ENCODE results near the gene TRANK1. TPM values are rescaled to one million over a fixed set of nuclear protein-coding genes. Genes with fewer than 3 reads are reported as not detected.

TRANK1 gene
- total and polyA plus RNA-seq, 2 experiments from 2014 or later, result 1.8 to 6.7 TPM

DNA sequence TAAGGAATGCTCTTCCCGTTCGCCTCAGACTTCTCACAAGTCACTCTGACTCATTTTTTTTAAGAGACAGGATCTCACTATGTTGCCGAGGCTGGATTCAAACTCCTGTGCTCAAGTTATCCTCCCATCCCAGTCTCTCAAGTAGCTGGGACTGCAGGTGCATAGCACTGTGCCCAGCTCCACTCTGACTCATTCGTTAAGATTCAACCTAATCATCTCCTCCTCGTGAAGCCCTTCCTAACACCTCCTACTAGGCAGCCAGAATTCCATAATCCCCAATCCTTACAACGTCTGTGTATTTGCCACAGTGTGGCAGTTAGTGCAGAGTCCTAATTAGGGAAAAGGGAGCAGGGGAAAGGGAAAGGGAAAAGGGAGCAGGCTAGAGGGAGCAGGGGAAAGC, 154.1 kb downstream of the TRANK1 start (continued):
- TF ChIP-seq, protein P1, sequence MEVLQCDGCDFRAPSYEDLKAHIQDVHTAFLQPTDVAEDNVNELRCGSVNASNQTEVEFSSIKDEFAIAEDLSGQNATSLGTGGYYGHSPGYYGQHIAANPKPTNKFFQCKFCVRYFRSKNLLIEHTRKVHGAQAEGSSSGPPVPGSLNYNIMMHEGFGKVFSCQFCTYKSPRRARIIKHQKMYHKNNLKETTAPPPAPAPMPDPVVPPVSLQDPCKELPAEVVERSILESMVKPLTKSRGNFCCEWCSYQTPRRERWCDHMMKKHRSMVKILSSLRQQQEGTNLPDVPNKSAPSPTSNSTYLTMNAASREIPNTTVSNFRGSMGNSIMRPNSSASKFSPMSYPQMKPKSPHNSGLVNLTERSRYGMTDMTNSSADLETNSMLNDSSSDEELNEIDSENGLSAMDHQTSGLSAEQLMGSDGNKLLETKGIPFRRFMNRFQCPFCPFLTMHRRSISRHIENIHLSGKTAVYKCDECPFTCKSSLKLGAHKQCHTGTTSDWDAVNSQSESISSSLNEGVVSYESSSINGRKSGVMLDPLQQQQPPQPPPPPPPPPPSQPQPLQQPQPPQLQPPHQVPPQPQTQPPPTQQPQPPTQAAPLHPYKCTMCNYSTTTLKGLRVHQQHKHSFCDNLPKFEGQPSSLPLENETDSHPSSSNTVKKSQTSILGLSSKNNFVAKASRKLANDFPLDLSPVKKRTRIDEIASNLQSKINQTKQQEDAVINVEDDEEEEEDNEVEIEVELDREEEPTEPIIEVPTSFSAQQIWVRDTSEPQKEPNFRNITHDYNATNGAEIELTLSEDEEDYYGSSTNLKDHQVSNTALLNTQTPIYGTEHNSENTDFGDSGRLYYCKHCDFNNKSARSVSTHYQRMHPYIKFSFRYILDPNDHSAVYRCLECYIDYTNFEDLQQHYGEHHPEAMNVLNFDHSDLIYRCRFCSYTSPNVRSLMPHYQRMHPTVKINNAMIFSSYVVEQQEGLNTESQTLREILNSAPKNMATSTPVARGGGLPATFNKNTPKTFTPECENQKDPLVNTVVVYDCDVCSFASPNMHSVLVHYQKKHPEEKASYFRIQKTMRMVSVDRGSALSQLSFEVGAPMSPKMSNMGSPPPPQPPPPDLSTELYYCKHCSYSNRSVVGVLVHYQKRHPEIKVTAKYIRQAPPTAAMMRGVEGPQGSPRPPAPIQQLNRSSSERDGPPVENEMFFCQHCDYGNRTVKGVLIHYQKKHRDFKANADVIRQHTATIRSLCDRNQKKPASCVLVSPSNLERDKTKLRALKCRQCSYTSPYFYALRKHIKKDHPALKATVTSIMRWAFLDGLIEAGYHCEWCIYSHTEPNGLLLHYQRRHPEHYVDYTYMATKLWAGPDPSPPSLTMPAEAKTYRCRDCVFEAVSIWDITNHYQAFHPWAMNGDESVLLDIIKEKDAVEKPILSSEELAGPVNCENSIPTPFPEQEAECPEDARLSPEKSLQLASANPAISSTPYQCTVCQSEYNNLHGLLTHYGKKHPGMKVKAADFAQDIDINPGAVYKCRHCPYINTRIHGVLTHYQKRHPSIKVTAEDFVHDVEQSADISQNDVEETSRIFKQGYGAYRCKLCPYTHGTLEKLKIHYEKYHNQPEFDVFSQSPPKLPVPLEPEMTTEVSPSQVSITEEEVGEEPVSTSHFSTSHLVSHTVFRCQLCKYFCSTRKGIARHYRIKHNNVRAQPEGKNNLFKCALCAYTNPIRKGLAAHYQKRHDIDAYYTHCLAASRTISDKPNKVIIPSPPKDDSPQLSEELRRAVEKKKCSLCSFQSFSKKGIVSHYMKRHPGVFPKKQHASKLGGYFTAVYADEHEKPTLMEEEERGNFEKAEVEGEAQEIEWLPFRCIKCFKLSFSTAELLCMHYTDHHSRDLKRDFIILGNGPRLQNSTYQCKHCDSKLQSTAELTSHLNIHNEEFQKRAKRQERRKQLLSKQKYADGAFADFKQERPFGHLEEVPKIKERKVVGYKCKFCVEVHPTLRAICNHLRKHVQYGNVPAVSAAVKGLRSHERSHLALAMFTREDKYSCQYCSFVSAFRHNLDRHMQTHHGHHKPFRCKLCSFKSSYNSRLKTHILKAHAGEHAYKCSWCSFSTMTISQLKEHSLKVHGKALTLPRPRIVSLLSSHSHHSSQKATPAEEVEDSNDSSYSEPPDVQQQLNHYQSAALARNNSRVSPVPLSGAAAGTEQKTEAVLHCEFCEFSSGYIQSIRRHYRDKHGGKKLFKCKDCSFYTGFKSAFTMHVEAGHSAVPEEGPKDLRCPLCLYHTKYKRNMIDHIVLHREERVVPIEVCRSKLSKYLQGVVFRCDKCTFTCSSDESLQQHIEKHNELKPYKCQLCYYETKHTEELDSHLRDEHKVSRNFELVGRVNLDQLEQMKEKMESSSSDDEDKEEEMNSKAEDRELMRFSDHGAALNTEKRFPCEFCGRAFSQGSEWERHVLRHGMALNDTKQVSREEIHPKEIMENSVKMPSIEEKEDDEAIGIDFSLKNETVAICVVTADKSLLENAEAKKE (CRISPR knock-in tag; IDR thresholded peaks at IDR 0.05), result no peak
- no peak for TF ChIP-seq ZNF114 (CRISPR knock-in tag; IDR thresholded peaks at IDR 0.05)

DNA sequence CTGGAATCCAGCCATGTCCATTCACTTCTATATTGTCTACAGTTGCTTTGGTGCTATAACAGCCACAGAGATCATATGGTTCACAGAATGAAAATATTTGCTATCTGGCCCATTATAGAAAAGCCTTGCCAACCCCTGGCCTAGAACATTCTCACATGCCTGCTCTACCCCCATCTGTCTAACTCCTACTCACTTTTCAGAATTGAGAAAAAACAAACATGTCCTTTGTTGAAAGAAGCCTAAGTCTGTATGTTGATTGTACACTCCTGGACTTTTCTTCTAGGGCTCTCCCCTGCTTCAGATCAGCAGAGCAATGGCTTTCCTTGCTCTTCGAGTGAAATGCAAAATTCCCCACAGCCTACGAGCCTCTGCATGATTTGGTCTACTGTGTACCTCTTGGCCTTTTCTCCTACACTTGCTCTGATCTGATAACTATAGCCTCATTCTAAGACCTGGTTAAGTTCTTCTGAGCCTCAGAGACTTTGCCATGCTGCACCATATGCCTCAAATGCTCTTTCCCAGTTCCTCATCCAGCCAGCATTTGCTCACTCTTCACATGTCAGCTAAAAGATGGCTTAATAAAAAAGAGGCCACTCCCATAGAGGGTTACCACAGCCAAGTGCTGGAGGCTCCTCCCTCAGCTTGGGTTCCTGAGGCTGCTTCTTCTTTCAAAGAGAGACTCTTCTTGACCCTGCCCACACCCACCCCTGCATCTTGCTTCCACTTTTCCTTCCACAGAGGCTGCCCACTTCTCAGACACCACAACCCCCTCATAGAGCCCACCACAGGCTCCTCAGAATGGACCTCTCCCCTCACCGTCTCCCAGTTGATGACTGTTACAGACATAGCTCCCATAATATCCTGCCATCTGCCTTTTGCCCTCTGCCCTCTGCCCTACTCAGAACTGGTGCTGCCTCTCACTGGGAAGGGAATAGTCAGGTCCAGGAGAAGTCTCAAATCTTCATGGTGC, 157.6 kb downstream of the TRANK1 start:
- no peaks in the 10 kb centered on the region for H3K4me1 ChIP-seq (ENCODE audit: insufficient read depth)
- no peak overlapping the region for H3K27ac Mint-ChIP-seq
- H3K4me2 ChIP-seq, result no peak overlapping the region
- H3K9me3 Mint-ChIP-seq, result no peaks in the 10 kb centered on the region
- no peaks in the 10 kb centered on the region for H3K27me3 ChIP-seq (ENCODE audit: insufficient read depth)
- H3K36me3 ChIP-seq (ENCODE audit: insufficient read depth), result no peaks in the 10 kb centered on the region
- H3K27me3 Mint-ChIP-seq (ENCODE audit: insufficient read depth, low read depth, poor library complexity), result peaks cover 2% of the 10 kb centered on the region
- no peak overlapping the region for H3K27ac ChIP-seq (ENCODE audit: low read depth)
- peaks cover 2% of the 10 kb centered on the region; the same call in 1 of the 3 replicates for H3K4me1 Mint-ChIP-seq
- H3F3A ChIP-seq (replicated peaks; ENCODE audit: low read depth), result no peaks in the 10 kb centered on the region
- H3K4me3 Mint-ChIP-seq, result no peak overlapping the region
- TF ChIP-seq, protein P2, sequence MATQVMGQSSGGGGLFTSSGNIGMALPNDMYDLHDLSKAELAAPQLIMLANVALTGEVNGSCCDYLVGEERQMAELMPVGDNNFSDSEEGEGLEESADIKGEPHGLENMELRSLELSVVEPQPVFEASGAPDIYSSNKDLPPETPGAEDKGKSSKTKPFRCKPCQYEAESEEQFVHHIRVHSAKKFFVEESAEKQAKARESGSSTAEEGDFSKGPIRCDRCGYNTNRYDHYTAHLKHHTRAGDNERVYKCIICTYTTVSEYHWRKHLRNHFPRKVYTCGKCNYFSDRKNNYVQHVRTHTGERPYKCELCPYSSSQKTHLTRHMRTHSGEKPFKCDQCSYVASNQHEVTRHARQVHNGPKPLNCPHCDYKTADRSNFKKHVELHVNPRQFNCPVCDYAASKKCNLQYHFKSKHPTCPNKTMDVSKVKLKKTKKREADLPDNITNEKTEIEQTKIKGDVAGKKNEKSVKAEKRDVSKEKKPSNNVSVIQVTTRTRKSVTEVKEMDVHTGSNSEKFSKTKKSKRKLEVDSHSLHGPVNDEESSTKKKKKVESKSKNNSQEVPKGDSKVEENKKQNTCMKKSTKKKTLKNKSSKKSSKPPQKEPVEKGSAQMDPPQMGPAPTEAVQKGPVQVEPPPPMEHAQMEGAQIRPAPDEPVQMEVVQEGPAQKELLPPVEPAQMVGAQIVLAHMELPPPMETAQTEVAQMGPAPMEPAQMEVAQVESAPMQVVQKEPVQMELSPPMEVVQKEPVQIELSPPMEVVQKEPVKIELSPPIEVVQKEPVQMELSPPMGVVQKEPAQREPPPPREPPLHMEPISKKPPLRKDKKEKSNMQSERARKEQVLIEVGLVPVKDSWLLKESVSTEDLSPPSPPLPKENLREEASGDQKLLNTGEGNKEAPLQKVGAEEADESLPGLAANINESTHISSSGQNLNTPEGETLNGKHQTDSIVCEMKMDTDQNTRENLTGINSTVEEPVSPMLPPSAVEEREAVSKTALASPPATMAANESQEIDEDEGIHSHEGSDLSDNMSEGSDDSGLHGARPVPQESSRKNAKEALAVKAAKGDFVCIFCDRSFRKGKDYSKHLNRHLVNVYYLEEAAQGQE (IDR thresholded peaks at IDR 0.05; ENCODE audit: unreplicated experiment), result no peak
- TF ChIP-seq NANOG (IDR thresholded peaks at IDR 0.05; ENCODE audit: borderline replicate concordance) (no peak), POLR2AphosphoS5 (IDR thresholded peaks at IDR 0.05; ENCODE audit: low read depth) (no peak), EZH2 (IDR thresholded peaks at IDR 0.05; ENCODE audit: low read depth, unreplicated experiment) (no peak), EZH2phosphoT487 (IDR thresholded peaks at IDR 0.05; ENCODE audit: unreplicated experiment) (no peak)
- TF ChIP-seq, protein P3, sequence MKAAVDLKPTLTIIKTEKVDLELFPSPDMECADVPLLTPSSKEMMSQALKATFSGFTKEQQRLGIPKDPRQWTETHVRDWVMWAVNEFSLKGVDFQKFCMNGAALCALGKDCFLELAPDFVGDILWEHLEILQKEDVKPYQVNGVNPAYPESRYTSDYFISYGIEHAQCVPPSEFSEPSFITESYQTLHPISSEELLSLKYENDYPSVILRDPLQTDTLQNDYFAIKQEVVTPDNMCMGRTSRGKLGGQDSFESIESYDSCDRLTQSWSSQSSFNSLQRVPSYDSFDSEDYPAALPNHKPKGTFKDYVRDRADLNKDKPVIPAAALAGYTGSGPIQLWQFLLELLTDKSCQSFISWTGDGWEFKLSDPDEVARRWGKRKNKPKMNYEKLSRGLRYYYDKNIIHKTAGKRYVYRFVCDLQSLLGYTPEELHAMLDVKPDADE (IDR thresholded peaks at IDR 0.05), result no peak
- TF ChIP-seq, protein P4, sequence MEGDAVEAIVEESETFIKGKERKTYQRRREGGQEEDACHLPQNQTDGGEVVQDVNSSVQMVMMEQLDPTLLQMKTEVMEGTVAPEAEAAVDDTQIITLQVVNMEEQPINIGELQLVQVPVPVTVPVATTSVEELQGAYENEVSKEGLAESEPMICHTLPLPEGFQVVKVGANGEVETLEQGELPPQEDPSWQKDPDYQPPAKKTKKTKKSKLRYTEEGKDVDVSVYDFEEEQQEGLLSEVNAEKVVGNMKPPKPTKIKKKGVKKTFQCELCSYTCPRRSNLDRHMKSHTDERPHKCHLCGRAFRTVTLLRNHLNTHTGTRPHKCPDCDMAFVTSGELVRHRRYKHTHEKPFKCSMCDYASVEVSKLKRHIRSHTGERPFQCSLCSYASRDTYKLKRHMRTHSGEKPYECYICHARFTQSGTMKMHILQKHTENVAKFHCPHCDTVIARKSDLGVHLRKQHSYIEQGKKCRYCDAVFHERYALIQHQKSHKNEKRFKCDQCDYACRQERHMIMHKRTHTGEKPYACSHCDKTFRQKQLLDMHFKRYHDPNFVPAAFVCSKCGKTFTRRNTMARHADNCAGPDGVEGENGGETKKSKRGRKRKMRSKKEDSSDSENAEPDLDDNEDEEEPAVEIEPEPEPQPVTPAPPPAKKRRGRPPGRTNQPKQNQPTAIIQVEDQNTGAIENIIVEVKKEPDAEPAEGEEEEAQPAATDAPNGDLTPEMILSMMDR (conservative IDR thresholded peaks at IDR 0.05; ENCODE audit: low read depth in 2 of 2), result no peak
- DNase-seq (ENCODE audit: low spot score), result no peak
- H4K20me1 ChIP-seq (replicated peaks; ENCODE audit: insufficient read depth), result no peaks in the 10 kb centered on the region
- no peaks in the 10 kb centered on the region for H3K36me3 Mint-ChIP-seq (ENCODE audit: low read depth)
- no peak for ATAC-seq
- peak overlapping the region; percentile 59; the same call in 1 of the 2 replicates for H2AFZ ChIP-seq
- H3K79me2 ChIP-seq (replicated peaks; ENCODE audit: insufficient read depth), result no peaks in the 10 kb centered on the region
- no peak overlapping the region for H3K4me3 ChIP-seq
- no peaks in the 10 kb centered on the region for H3K9me2 ChIP-seq (ENCODE audit: insufficient read depth)
